Activated CD8-positive, alpha-beta memory T cell treated with anti-CD3 and anti-CD28 coated beads for 1 hour (primary cell): ENCODE results near the gene DAW1.
"Not testable (repeated sequence)": the region's sequence is repeated elsewhere in the genome, so short reads cannot be mapped to it uniquely, and the experiment has no call there.

ENCODE experiments used
- DNase-seq, 2 donors: peaks; one replicate each; pipeline ENCODE4 v3.0.0-alpha.2; 2020; ENCODE audit warnings: low read depth in 1 of 2; ENCODE audit errors: extremely low read depth in 1 of 2

Gene DAW1

GRCh38 chr2:227908266-227909054 is 37.0 kb downstream of the DAW1 start:
- DNase-seq: no peak

DNA sequence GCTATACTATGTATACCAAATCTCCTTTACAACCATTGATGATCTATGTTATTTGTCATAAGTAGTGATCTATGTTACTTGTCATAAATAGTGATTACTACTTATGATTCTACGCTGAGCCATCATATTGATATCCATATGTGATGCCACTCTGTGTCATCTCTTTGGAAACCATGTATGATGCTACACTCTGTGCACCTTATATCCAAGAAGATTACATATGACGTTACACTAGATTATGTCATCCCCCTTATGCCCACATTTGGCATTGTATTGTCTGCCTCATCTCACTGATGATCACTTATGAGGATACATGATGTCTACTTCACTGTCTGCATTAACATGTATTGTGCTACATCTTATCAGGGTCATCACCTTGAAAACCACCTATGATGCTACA is 42.9 kb downstream of the DAW1 start:
- no peak for DNase-seq

- no peak for DNase-seq
These were observed 50.2 kb downstream of the DAW1 start for GRCh38 chr2:227921648-227922047.

DNA sequence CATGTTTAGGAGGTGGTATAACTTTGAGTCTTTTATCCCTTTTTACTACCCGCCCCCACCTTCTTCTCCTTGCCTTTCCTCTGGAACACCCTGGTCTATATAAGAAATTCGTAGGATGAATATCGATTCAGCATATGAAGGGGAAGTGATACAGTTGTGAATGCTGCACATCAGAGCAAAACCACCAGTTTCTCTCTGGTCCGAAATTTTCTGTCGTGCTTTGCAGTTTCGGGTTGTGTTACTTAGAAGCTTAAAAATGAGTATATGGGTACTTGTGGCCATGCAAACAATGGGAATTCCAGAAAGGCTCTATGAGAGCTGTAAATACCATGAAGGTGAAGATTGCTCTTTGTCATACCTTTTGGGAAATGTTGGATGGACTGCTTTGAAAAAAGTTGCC is 60.6 kb downstream of the DAW1 start:
- no peak for DNase-seq

GRCh38 chr2:227932403-227932802 is 61.0 kb downstream of the DAW1 start:
- no peak for DNase-seq

- no peak for DNase-seq
These were observed 62.5 kb downstream of the DAW1 start for GRCh38 chr2:227933884-227934283.

- DNase-seq: not testable (repeated sequence)
These were observed 64.8 kb downstream of the DAW1 start for GRCh38 chr2:227936249-227936648.

DNA sequence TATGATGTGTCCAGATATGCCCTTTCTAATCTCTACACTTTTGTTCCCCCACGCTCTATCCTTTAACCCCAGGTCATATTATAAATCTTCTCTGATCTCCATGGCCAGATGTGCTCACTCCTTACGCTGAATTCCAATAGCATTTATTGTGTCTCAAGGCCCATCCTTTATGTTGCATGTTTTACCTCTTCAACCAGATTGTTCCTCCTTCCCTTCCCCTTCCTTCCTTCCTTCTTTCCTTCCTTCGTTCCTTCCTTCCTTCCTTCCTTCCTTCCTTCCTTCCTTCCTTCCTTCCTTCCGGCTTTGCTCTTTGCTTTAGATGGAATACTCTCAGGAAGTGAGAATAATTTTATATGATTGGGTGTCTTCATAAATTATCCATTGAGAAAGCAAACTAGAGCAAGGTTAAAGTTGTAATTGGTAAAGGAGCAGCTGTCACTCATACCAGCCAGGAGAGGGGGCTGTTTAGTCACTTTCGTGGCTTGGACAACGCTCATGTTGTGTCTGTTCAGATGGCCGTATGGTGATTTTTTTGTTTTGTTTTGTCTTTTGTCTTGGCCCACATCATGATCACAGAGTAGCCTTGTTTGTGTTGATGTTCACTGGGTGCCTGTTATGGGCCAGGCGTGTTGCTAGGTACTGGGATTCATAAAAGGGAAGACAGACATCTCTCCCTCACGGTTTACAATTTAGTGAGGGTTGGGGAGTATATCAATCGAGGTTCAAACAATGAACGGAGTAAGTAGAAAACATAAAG is 68.0 kb downstream of the DAW1 start:
- no peak for DNase-seq

- DNase-seq: no peak
These were observed 70.6 kb downstream of the DAW1 start for GRCh38 chr2:227942021-227942420.

DNA sequence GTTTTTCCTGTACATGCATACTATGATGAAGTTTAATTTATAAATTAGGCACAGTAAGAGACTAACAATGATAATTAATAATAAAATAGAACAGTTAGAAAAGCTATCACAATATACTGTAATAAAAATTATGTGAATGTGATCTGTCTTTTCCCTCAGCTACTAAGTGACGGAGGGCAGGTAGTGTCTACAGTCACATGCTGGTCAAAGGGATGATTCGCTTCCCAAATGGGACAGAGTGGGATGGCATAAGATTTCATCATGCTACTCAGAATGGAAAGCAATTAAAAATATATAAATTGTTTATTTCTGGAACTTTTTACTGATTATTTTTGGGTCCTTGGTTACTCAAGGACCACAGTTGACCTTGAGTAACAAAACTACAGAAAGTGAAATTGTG is 71.5 kb downstream of the DAW1 start:
- DNase-seq: no peak

DNA sequence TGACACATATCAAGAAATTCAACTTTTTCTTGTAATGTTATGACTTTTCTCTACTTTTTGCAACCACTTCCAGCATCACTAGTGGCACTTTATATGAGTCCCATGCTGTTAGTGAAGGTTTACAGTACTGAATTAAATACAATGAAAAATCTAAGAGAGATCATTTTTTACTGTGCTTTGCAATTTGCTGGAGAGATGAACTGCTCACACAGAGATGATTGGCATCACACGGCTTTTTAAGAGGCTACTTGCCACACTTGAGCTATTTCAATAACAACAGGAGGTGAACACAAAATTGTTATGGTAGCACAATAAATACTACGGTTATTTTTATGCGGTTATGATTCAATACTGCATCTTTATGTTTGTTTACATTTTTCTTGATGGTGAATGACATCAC is 88.9 kb downstream of the DAW1 start:
- DNase-seq: no peak

- DNase-seq: no peak
These were observed 100.3 kb downstream of the DAW1 start for GRCh38 chr2:227971619-227972230.

- no peak for DNase-seq
These were observed 101.8 kb downstream of the DAW1 start for GRCh38 chr2:227973241-227973640.
